Osteocyte (in vitro differentiated cells): ENCODE measurements around the gene PHF1. TPM values are rescaled to one million over a fixed set of nuclear protein-coding genes. Genes with fewer than 3 reads are reported as not detected.

Experiments
- DNase-seq: peaks from one replicate; pipeline ENCODE4 v3.0.0; 2021; ENCODE audit warnings: mixed read lengths; ENCODE audit not compliant: unreplicated experiment; ENCODE audit errors: extremely low spot score
- H3K27ac Mint-ChIP-seq: one replicate; pipeline ENCODE4 v1.8.0; 2021; ENCODE audit warnings: mild to moderate bottlenecking, mixed read lengths; ENCODE audit not compliant: unreplicated experiment
- H3K27me3 Mint-ChIP-seq: one replicate; pipeline ENCODE4 v1.8.0; 2021; ENCODE audit warnings: mixed read lengths; ENCODE audit not compliant: unreplicated experiment
- H3K36me3 Mint-ChIP-seq: one replicate; pipeline ENCODE4 v1.8.0; 2021; ENCODE audit warnings: mixed read lengths; ENCODE audit not compliant: unreplicated experiment
- H3K4me1 Mint-ChIP-seq: one replicate; pipeline ENCODE4 v1.8.0; 2021; ENCODE audit warnings: mixed read lengths; ENCODE audit not compliant: unreplicated experiment
- H3K4me3 Mint-ChIP-seq: one replicate; pipeline ENCODE4 v1.8.0; 2021; ENCODE audit warnings: mild to moderate bottlenecking, moderate library complexity, mixed read lengths; ENCODE audit not compliant: unreplicated experiment
- H3K9me3 Mint-ChIP-seq: one replicate; pipeline ENCODE4 v1.8.0; 2021; ENCODE audit warnings: mixed read lengths; ENCODE audit not compliant: unreplicated experiment
- CTCF ChIP-seq: fragments of 200-600 bp; sonication (generic); IDR thresholded peaks from 2 replicates; pipeline ENCODE4 v1.5.0; 2021; ENCODE audit warnings: antibody characterized with exemption, mild to moderate bottlenecking, moderate library complexity
- microRNA-seq: library from miRNA; unstranded; fragments of <30 nt; microRNA quantifications from one replicate; pipeline ENCODE4 v1.1.0, GENCODE V29; 2020; ENCODE audit not compliant: unreplicated experiment
- total RNA-seq: library from RNA; stranded (reverse); gene quantifications from 2 replicates; pipeline ENCODE4 v1.2.1, GENCODE V29; 2021

Gene PHF1
- total RNA-seq, 1 donor from 2014 or later: 53.5 TPM

GRCh38 chr6:33459226-33459625 lies 48.4 kb downstream of the PHF1 start:
- peaks cover 12% of the 10 kb centered on the region for H3K4me1 Mint-ChIP-seq
- no peak for TF ChIP-seq CTCF

More at GRCh38 chr6:33459226-33459625, 48.4 kb downstream of the PHF1 start:
- no peak for DNase-seq
- no peak overlapping the region for H3K27ac Mint-ChIP-seq
- peaks cover 12% of the 10 kb centered on the region for H3K27me3 Mint-ChIP-seq
- no peaks in the 10 kb centered on the region for H3K9me3 Mint-ChIP-seq
- no peaks in the 10 kb centered on the region for H3K36me3 Mint-ChIP-seq
- no peak overlapping the region for H3K4me3 Mint-ChIP-seq

Small RNA genes within 50 kb of the gene (microRNA-seq; reads per million reads assigned to microRNA genes)
- gene MIR5004: not detected

Other genes with a start within 250 kb of the PHF1 start
- gene COL11A2, start 218.5 kb upstream of the PHF1 start, total RNA-seq: 2.7 and 3.3 TPM in 2 replicates
- 53.1 and 58.3 TPM in 2 replicates for gene RXRB, start 210.3 kb upstream of the PHF1 start, total RNA-seq
- gene SLC39A7, start 210.1 kb upstream of the PHF1 start, total RNA-seq: 201 and 209 TPM in 2 replicates
- 2.4 and 3.5 TPM in 2 replicates for gene HSD17B8, start 206.4 kb upstream of the PHF1 start, total RNA-seq
- 56.6 and 58.8 TPM in 2 replicates for gene RING1, start 202.5 kb upstream of the PHF1 start, total RNA-seq
- gene VPS52, start 139.1 kb upstream of the PHF1 start, total RNA-seq: 60.3 and 67.4 TPM in 2 replicates
- gene RPS18, start 138.9 kb upstream of the PHF1 start, total RNA-seq: 2,180 and 2,216 TPM in 2 replicates
- gene B3GALT4, start 133.9 kb upstream of the PHF1 start, total RNA-seq: 6.3 and 6.5 TPM in 2 replicates
- gene WDR46, start 121.8 kb upstream of the PHF1 start, total RNA-seq: 59.1 and 63.4 TPM in 2 replicates
- 29.7 and 30.3 TPM in 2 replicates for gene PFDN6, start 121.4 kb upstream of the PHF1 start, total RNA-seq
- gene RGL2, start 112.1 kb upstream of the PHF1 start, total RNA-seq: 72.4 and 77.6 TPM in 2 replicates
- 117 and 130 TPM in 2 replicates for gene TAPBP, start 96.9 kb upstream of the PHF1 start, total RNA-seq
- gene ZBTB22, start 93.3 kb upstream of the PHF1 start, total RNA-seq: 29.3 and 30.6 TPM in 2 replicates
- gene DAXX, start 88.1 kb upstream of the PHF1 start, total RNA-seq: 30.1 and 30.4 TPM in 2 replicates
- 10.8 and 11.6 TPM in 2 replicates for gene KIFC1, start 19.2 kb upstream of the PHF1 start, total RNA-seq
- 302 and 325 TPM in 2 replicates for gene CUTA, start 7.1 kb downstream of the PHF1 start, total RNA-seq
- gene SYNGAP1, start 9.1 kb downstream of the PHF1 start, total RNA-seq: 30.7 and 34.7 TPM in 2 replicates
- gene ZBTB9, start 43.6 kb downstream of the PHF1 start, total RNA-seq: 7.0 and 7.5 TPM in 2 replicates
- 20.5 and 22.6 TPM in 2 replicates for gene BAK1, start 169.3 kb downstream of the PHF1 start, total RNA-seq
- gene ITPR3, start 210.3 kb downstream of the PHF1 start, total RNA-seq: 21.6 and 22.8 TPM in 2 replicates